ENCODE results near the gene DNAJC15.

DNAJC15 gene

GRCh38 chr13:43134868-43135267, 111.5 kb downstream of the DNAJC15 start:
- Histone ChIP-seq H3K14ac (ENCODE audit: low read length) (no peak overlapping the region), H3K27ac (ENCODE audit: low read depth, low read length) (no peak overlapping the region), H2BK5ac (ENCODE audit: low read depth, low read length, poor library complexity) (no peak overlapping the region), H3K36me3 (ENCODE audit: control insufficient read depth in 1 of 2, insufficient read depth in 2 of 2, low read length in 2 of 2) (no peaks in the 10 kb centered on the region), H3K27me3 (ENCODE audit: insufficient read depth, low read length) (no peaks in the 10 kb centered on the region), H4K8ac (ENCODE audit: low read depth, low read length) (no peak overlapping the region), H3K79me2 (ENCODE audit: control insufficient read depth, insufficient read depth, low read length, poor library complexity) (no peaks in the 10 kb centered on the region), H3K4ac (ENCODE audit: low read depth, low read length) (no peak overlapping the region), H3K4me1 (ENCODE audit: control insufficient read depth in 1 of 2, insufficient read depth in 2 of 2, low read length in 2 of 2) (peaks cover 5 to 8% of the 10 kb centered on the region in 2 experiments), H3K23ac (ENCODE audit: low read length) (no peak overlapping the region), H3K79me1 (ENCODE audit: low read length) (peaks cover 10% of the 10 kb centered on the region), H3K4me3 (ENCODE audit: low read depth, low read length) (no peak overlapping the region), H2BK120ac (ENCODE audit: insufficient read depth, low read length, poor library complexity) (no peak overlapping the region), H2AFZ (ENCODE audit: insufficient read depth, low read length, poor library complexity) (no peak overlapping the region), H3K9me3 (ENCODE audit: insufficient read depth, low read depth, low read length) (no peaks in the 10 kb centered on the region), H4K91ac (ENCODE audit: low read depth, low read length) (peak overlapping the region; percentile 22), H3K9ac (ENCODE audit: low read length) (no peak overlapping the region), H2AK5ac (ENCODE audit: low read length) (no peak overlapping the region), H4K12ac (ENCODE audit: low read depth, low read length) (no peak overlapping the region), H3K18ac (ENCODE audit: low read length) (no peak overlapping the region), H3K4me2 (ENCODE audit: low read length) (no peak overlapping the region), H2BK12ac (ENCODE audit: low read length) (no peak overlapping the region)
- DNase-seq = no peak
- no CpG with 5 or more reads among the region's 7 CpGs for WGBS (ENCODE audit: extremely low coverage, insufficient coverage, insufficient read length)

DNA sequence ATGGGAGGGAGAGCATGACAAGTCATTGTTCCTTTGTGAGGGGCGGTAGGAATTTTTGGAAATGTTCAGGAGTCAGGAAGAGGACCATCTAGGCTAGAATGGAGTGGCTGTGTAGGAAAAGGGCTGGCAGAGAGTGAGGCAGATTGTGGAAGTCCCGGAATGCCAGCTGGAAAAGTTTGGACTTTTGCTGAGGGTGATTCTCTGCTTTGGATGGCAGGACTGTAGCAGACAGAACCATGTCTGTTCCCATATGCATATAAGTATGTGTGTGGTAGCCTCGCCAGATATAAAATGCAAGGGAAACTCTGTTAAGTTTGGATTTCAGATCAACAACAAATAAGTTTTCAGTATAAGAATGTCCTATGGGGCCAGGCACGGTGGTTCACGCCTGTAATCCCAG, 112.1 kb downstream of the DNAJC15 start:
- Histone ChIP-seq H2AK5ac (ENCODE audit: low read length) (peak overlapping the region; percentile 41), H3K79me2 (ENCODE audit: control insufficient read depth, insufficient read depth, low read length, poor library complexity) (no peaks in the 10 kb centered on the region), H2BK12ac (ENCODE audit: low read length) (peak overlapping the region; percentile 63), H4K8ac (ENCODE audit: low read depth, low read length) (no peak overlapping the region), H4K12ac (ENCODE audit: low read depth, low read length) (no peak overlapping the region), H3K23ac (ENCODE audit: low read length) (no peak overlapping the region), H2BK5ac (ENCODE audit: low read depth, low read length, poor library complexity) (no peak overlapping the region), H3K27me3 (ENCODE audit: insufficient read depth, low read length) (no peaks in the 10 kb centered on the region), H3K79me1 (ENCODE audit: low read length) (peaks cover 10% of the 10 kb centered on the region), H3K9ac (ENCODE audit: low read length) (no peak overlapping the region), H3K36me3 (ENCODE audit: control insufficient read depth in 1 of 2, insufficient read depth in 2 of 2, low read length in 2 of 2) (no peaks in the 10 kb centered on the region), H3K9me3 (ENCODE audit: insufficient read depth, low read depth, low read length) (no peaks in the 10 kb centered on the region), H3K27ac (ENCODE audit: low read depth, low read length) (no peak overlapping the region), H3K4ac (ENCODE audit: low read depth, low read length) (no peak overlapping the region), H3K18ac (ENCODE audit: low read length) (no peak overlapping the region), H3K14ac (ENCODE audit: low read length) (no peak overlapping the region), H3K4me3 (ENCODE audit: low read depth, low read length) (no peak overlapping the region), H2BK120ac (ENCODE audit: insufficient read depth, low read length, poor library complexity) (peak overlapping the region; percentile 24), H2AFZ (ENCODE audit: insufficient read depth, low read length, poor library complexity) (no peak overlapping the region), H3K4me2 (ENCODE audit: low read length) (no peak overlapping the region), H3K4me1 (ENCODE audit: control insufficient read depth in 1 of 2, insufficient read depth in 2 of 2, low read length in 2 of 2) (peaks cover 5 to 8% of the 10 kb centered on the region in 2 experiments), H4K91ac (ENCODE audit: low read depth, low read length) (peak overlapping the region; percentile 25)
- WGBS (ENCODE audit: extremely low coverage, insufficient coverage, insufficient read length) = no CpG with 5 or more reads among the region's 5 CpGs
- no peak for DNase-seq

GRCh38 chr13:43136920-43137575, 113.7 kb downstream of the DNAJC15 start:
- peak overlapping the region; percentile 73 for H2BK12ac ChIP-seq (ENCODE audit: low read length)
- H3K4ac ChIP-seq (ENCODE audit: low read depth, low read length) = no peak overlapping the region
- H2BK120ac ChIP-seq (ENCODE audit: insufficient read depth, low read length, poor library complexity) = peak overlapping the region; percentile 55
- DNase-seq = no peak
- no peaks in the 10 kb centered on the region for H3K36me3 ChIP-seq (ENCODE audit: control insufficient read depth in 1 of 2, insufficient read depth in 2 of 2, low read length in 2 of 2)
- no peak overlapping the region for H3K4me3 ChIP-seq (ENCODE audit: low read depth, low read length)
- H3K4me2 ChIP-seq (ENCODE audit: low read length) = no peak overlapping the region
- peak overlapping the region; percentile 8 for H2AFZ ChIP-seq (ENCODE audit: insufficient read depth, low read length, poor library complexity)
- H4K8ac ChIP-seq (ENCODE audit: low read depth, low read length) = peak overlapping the region; percentile 44
- H3K9ac ChIP-seq (ENCODE audit: low read length) = no peak overlapping the region
- H3K23ac ChIP-seq (ENCODE audit: low read length) = no peak overlapping the region
- H3K14ac ChIP-seq (ENCODE audit: low read length) = no peak overlapping the region
- H3K9me3 ChIP-seq (ENCODE audit: insufficient read depth, low read depth, low read length) = no peaks in the 10 kb centered on the region
- peak overlapping the region; percentile 1 for H2BK5ac ChIP-seq (ENCODE audit: low read depth, low read length, poor library complexity)
- H3K18ac ChIP-seq (ENCODE audit: low read length) = no peak overlapping the region
- no peak overlapping the region for H3K27ac ChIP-seq (ENCODE audit: low read depth, low read length)
- H2AK5ac ChIP-seq (ENCODE audit: low read length) = no peak overlapping the region
- H3K79me2 ChIP-seq (ENCODE audit: control insufficient read depth, insufficient read depth, low read length, poor library complexity) = no peaks in the 10 kb centered on the region
- H3K79me1 ChIP-seq (ENCODE audit: low read length) = peaks cover 1% of the 10 kb centered on the region
- no peak overlapping the region for H4K12ac ChIP-seq (ENCODE audit: low read depth, low read length)
- no peaks in the 10 kb centered on the region for H3K27me3 ChIP-seq (ENCODE audit: insufficient read depth, low read length)
- H4K91ac ChIP-seq (ENCODE audit: low read depth, low read length) = peak overlapping the region; percentile 10
- no CpG with 5 or more reads among the region's 7 CpGs for WGBS (ENCODE audit: extremely low coverage, insufficient coverage, insufficient read length)
- peaks cover 1 to 8% of the 10 kb centered on the region in 2 experiments for H3K4me1 ChIP-seq (ENCODE audit: control insufficient read depth in 1 of 2, insufficient read depth in 2 of 2, low read length in 2 of 2)

GRCh38 chr13:43139211-43139610, 115.8 kb downstream of the DNAJC15 start:
- Histone ChIP-seq H3K9me3 (ENCODE audit: insufficient read depth, low read depth, low read length) (no peaks in the 10 kb centered on the region), H4K12ac (ENCODE audit: low read depth, low read length) (no peak overlapping the region), H3K23ac (ENCODE audit: low read length) (no peak overlapping the region), H3K79me1 (ENCODE audit: low read length) (no peaks in the 10 kb centered on the region), H4K91ac (ENCODE audit: low read depth, low read length) (no peak overlapping the region), H2BK12ac (ENCODE audit: low read length) (no peak overlapping the region), H3K9ac (ENCODE audit: low read length) (no peak overlapping the region), H2BK120ac (ENCODE audit: insufficient read depth, low read length, poor library complexity) (no peak overlapping the region), H3K4me2 (ENCODE audit: low read length) (no peak overlapping the region), H4K8ac (ENCODE audit: low read depth, low read length) (no peak overlapping the region), H3K4me1 (ENCODE audit: control insufficient read depth in 1 of 2, insufficient read depth in 2 of 2, low read length in 2 of 2) (peaks cover 0 to 7% of the 10 kb centered on the region in 2 experiments), H2AFZ (ENCODE audit: insufficient read depth, low read length, poor library complexity) (no peak overlapping the region), H3K27ac (ENCODE audit: low read depth, low read length) (no peak overlapping the region), H3K4ac (ENCODE audit: low read depth, low read length) (no peak overlapping the region), H2AK5ac (ENCODE audit: low read length) (no peak overlapping the region), H3K79me2 (ENCODE audit: control insufficient read depth, insufficient read depth, low read length, poor library complexity) (no peaks in the 10 kb centered on the region), H3K14ac (ENCODE audit: low read length) (no peak overlapping the region), H3K27me3 (ENCODE audit: insufficient read depth, low read length) (no peaks in the 10 kb centered on the region), H2BK5ac (ENCODE audit: low read depth, low read length, poor library complexity) (no peak overlapping the region), H3K36me3 (ENCODE audit: control insufficient read depth in 1 of 2, insufficient read depth in 2 of 2, low read length in 2 of 2) (no peaks in the 10 kb centered on the region), H3K4me3 (ENCODE audit: low read depth, low read length) (no peak overlapping the region), H3K18ac (ENCODE audit: low read length) (no peak overlapping the region)
- no peak for DNase-seq
- WGBS (ENCODE audit: extremely low coverage, insufficient coverage, insufficient read length) = no CpG with 5 or more reads among the region's 2 CpGs

Data from trophoblast cell (in vitro differentiated cells and primary cell).